ENCODE results near the gene BTBD9.

DNA sequence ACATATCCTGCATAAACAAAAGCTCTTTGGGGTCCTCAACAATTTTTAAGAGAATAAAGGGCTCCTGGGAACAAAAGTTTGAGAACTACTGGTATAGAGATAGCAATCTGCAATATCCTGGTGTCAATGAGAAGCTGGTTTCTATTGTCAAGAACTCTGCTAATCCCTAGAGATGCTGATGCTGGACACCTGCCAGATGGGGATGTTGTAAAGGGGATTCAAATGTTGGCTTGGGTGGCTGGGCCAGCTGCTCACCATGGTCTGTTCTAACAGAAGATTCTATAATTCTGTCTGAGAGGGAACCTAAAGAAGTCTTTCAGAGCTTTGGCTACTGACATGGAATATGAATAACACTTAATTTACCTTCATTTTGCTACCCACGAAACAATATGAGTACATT lies 137.8 kb downstream of the BTBD9 start:
- TF ChIP-seq YY1 (IDR thresholded peaks at IDR 0.05; ENCODE audit: insufficient read depth, insufficient read length) (no peak), ZNF274 (IDR thresholded peaks at IDR 0.05; ENCODE audit: low read depth, low read length) (no peak)

Measured in NT2/D1 (cell line).